Measurements from ENCODE around the gene AFM.

- TF ChIP-seq ZNF157 (tag by site-specific recombination; IDR thresholded peaks at IDR 0.05), result no peak
- TF ChIP-seq ZFP41 (tag by site-specific recombination; IDR thresholded peaks at IDR 0.05; ENCODE audit: borderline replicate concordance), result no peak
- TF ChIP-seq ZNF747 (tag by site-specific recombination; IDR thresholded peaks at IDR 0.05), result no peak
- TF ChIP-seq ZNF121 (tag by site-specific recombination; IDR thresholded peaks at IDR 0.05), result no peak
- TF ChIP-seq PRDM10 (tag by site-specific recombination; IDR thresholded peaks at IDR 0.05), result no peak
- TF ChIP-seq ZNF768 (tag by site-specific recombination; IDR thresholded peaks at IDR 0.05), result no peak
These were observed 29.4 kb upstream of the AFM start for GRCh38 chr4:73451981-73452747.

Measured in HEK293 (cell line).